ENCODE results near the gene RXRG. TPM values are rescaled to one million over a fixed set of nuclear protein-coding genes. Genes with fewer than 3 reads are reported as not detected.

Gene RXRG
- total and polyA plus RNA-seq, 2 experiments from 2014 or later: not detected

- Histone ChIP-seq H3K4me2 (ENCODE audit: unreplicated experiment) (no peak overlapping the region), H3K36me3 (ENCODE audit: low read depth) (no peaks in the 10 kb centered on the region), H3K27ac (no peak overlapping the region), H2AFZ (no peak overlapping the region), H3K9me3 (ENCODE audit: low read depth) (no peaks in the 10 kb centered on the region), H3K4me3 (no peak overlapping the region), H3K27me3 (replicated peaks; ENCODE audit: insufficient read depth) (peaks cover 16% of the 10 kb centered on the region), H3F3A (ENCODE audit: insufficient read depth) (peaks cover 4% of the 10 kb centered on the region; the same call in 1 of the 2 replicates), H3K79me2 (ENCODE audit: insufficient read depth) (no peaks in the 10 kb centered on the region), H3K9me2 (ENCODE audit: insufficient read depth) (no peaks in the 10 kb centered on the region), H3K9ac (no peak overlapping the region), H4K20me1 (ENCODE audit: insufficient read depth) (no peaks in the 10 kb centered on the region), H3K4me1 (ENCODE audit: insufficient read depth) (peaks cover 13% of the 10 kb centered on the region)
- TF ChIP-seq EZH2 (IDR thresholded peaks at IDR 0.05; ENCODE audit: insufficient read depth, poor library complexity, severe bottlenecking): no peak
- no peak for TF ChIP-seq EZH2phosphoT487 (IDR thresholded peaks at IDR 0.05; ENCODE audit: insufficient read depth, low read depth)
- WGBS, 2 experiments (ENCODE audit: low coverage in 1 of 2, low lambda C conversion rate in 2 of 2, missing lambda C conversion rate in 2 of 2): 0 to 4% methylated on average over 6 of the region's 6 CpGs
- DNase-seq: peak; percentile 68
- in situ Hi-C loops (cut with MboI): no loop called here
Observed at GRCh38 chr1:165364568-165365133, 80.3 kb downstream of the RXRG start.

GRCh38 chr1:165356876-165357275 lies 88.0 kb downstream of the RXRG start:
- no peak overlapping the region for H3K9ac ChIP-seq
- H3K9me2 ChIP-seq (ENCODE audit: insufficient read depth): no peaks in the 10 kb centered on the region
- no peak overlapping the region for H3K27ac ChIP-seq
- H3K27me3 ChIP-seq (replicated peaks; ENCODE audit: insufficient read depth): peaks cover 75% of the 10 kb centered on the region
- no peaks in the 10 kb centered on the region for H3K36me3 ChIP-seq (ENCODE audit: low read depth)
- TF ChIP-seq EZH2phosphoT487 (IDR thresholded peaks at IDR 0.05; ENCODE audit: insufficient read depth, low read depth) (no peak), EZH2 (IDR thresholded peaks at IDR 0.05; ENCODE audit: insufficient read depth, poor library complexity, severe bottlenecking) (no peak)
- no peak overlapping the region for H3K4me3 ChIP-seq
- no peak overlapping the region for H2AFZ ChIP-seq
- H3K4me1 ChIP-seq (ENCODE audit: insufficient read depth): no peaks in the 10 kb centered on the region
- no peaks in the 10 kb centered on the region for H3K79me2 ChIP-seq (ENCODE audit: insufficient read depth)
- WGBS, 2 experiments (ENCODE audit: low coverage in 1 of 2, low lambda C conversion rate in 2 of 2, missing lambda C conversion rate in 2 of 2): 57 to 64% methylated on average over 17 to 23 of the region's 25 CpGs
- in situ Hi-C loops (cut with MboI): no loop called here
- DNase-seq: no peak
- H4K20me1 ChIP-seq (ENCODE audit: insufficient read depth): no peaks in the 10 kb centered on the region
- H3F3A ChIP-seq (ENCODE audit: insufficient read depth): no peaks in the 10 kb centered on the region
- no peak overlapping the region for H3K4me2 ChIP-seq (ENCODE audit: unreplicated experiment)
- no peaks in the 10 kb centered on the region for H3K9me3 ChIP-seq (ENCODE audit: low read depth)

DNA sequence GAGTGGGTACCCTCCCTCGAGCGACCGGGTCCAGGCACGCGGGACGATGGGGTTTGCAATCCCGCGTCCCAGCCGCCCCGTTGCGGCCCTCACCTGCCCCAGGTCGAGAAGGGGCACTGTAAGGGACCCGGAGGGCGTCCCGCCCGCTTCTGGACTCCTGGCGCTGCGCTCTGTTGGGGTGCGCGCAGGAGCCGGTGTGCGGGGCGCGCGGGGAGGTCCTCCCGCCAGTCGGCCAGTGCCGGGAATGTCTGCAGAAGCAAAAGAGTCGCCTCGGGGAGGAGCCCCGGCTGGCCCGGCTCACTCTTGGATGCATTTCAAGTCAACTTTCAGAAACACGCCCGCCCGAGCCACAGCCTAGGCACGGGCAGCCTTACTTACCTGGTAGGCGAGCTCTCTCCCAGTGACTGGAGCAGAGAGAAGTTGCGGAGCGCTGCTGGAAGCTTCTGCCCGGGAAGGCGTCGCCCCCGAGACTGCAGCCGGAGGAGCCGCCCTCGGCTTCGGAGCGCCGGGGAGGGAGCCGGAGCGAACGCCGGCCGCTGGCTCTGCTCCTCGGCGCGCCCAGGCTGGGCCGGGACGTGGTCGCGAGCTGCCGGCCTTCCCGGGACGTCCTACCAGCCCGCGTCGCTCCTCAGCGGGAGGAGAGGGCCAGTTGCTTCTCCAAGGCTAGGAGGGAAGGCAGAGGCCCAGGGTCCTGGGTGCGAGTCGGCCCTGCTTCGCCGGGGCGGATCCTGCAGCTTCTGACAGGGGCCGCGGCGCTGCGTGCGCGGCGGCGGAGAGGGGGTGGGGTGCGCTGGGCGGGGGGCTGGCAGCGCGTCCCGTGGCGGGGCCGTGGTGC lies 88.7 kb downstream of the RXRG start, which contains the start of gene LMX1A:
Gene LMX1A (minus strand): TSS at position 739 of the 835 bp plus-strand sequence. CDS start 1,156 bp downstream, outside the sequence.
- H3K27me3 ChIP-seq (replicated peaks; ENCODE audit: insufficient read depth): peaks cover 82% of the 10 kb centered on the region
- no peak within 1 kb of the TSS for H2AFZ ChIP-seq
- peak; percentile 35 for DNase-seq
- in situ Hi-C loops (cut with MboI): no loop called here
- no peaks in the 10 kb centered on the region for H4K20me1 ChIP-seq (ENCODE audit: insufficient read depth)
- H3K36me3 ChIP-seq (ENCODE audit: low read depth): no peaks in the 10 kb centered on the region
- no peaks in the 10 kb centered on the region for H3F3A ChIP-seq (ENCODE audit: insufficient read depth)
- peak within 1 kb of the TSS; percentile 61 for H3K4me3 ChIP-seq
- H3K79me2 ChIP-seq (ENCODE audit: insufficient read depth): no peaks in the 10 kb centered on the region
- TF ChIP-seq EZH2 (IDR thresholded peaks at IDR 0.05; ENCODE audit: insufficient read depth, poor library complexity, severe bottlenecking): no peak
- no peak for TF ChIP-seq EZH2phosphoT487 (IDR thresholded peaks at IDR 0.05; ENCODE audit: insufficient read depth, low read depth)
- H3K27ac ChIP-seq: no peak within 1 kb of the TSS
- no peaks in the 10 kb centered on the region for H3K4me1 ChIP-seq (ENCODE audit: insufficient read depth)
- H3K9ac ChIP-seq: no peak within 1 kb of the TSS
- H3K9me2 ChIP-seq (ENCODE audit: insufficient read depth): no peaks in the 10 kb centered on the region
- H3K4me2 ChIP-seq (ENCODE audit: unreplicated experiment): no peak within 1 kb of the TSS
- WGBS, 2 experiments (ENCODE audit: low coverage in 1 of 2, low lambda C conversion rate in 2 of 2, missing lambda C conversion rate in 2 of 2): 2% methylated on average over 61 to 72 of the region's 88 CpGs
- no peaks in the 10 kb centered on the region for H3K9me3 ChIP-seq (ENCODE audit: low read depth)

GRCh38 chr1:165355139-165355976 lies 89.6 kb downstream of the RXRG start:
- H3K9ac ChIP-seq: no peak overlapping the region
- H2AFZ ChIP-seq: no peak overlapping the region
- DNase-seq: no peak
- H3K27me3 ChIP-seq (replicated peaks; ENCODE audit: insufficient read depth): peaks cover 90% of the 10 kb centered on the region
- in situ Hi-C loops (cut with MboI): no loop called here
- H3K4me3 ChIP-seq: no peak overlapping the region
- WGBS, 2 experiments (ENCODE audit: low coverage in 1 of 2, low lambda C conversion rate in 2 of 2, missing lambda C conversion rate in 2 of 2): 26% methylated on average over 48 to 53 of the region's 53 CpGs
- no peaks in the 10 kb centered on the region for H4K20me1 ChIP-seq (ENCODE audit: insufficient read depth)
- H3K9me2 ChIP-seq (ENCODE audit: insufficient read depth): no peaks in the 10 kb centered on the region
- no peaks in the 10 kb centered on the region for H3K79me2 ChIP-seq (ENCODE audit: insufficient read depth)
- no peaks in the 10 kb centered on the region for H3F3A ChIP-seq (ENCODE audit: insufficient read depth)
- no peaks in the 10 kb centered on the region for H3K9me3 ChIP-seq (ENCODE audit: low read depth)
- no peak overlapping the region for H3K27ac ChIP-seq
- no peak overlapping the region for H3K4me2 ChIP-seq (ENCODE audit: unreplicated experiment)
- TF ChIP-seq EZH2phosphoT487 (IDR thresholded peaks at IDR 0.05; ENCODE audit: insufficient read depth, low read depth) (no peak), EZH2 (IDR thresholded peaks at IDR 0.05; ENCODE audit: insufficient read depth, poor library complexity, severe bottlenecking) (peak; percentile 8)
- no peaks in the 10 kb centered on the region for H3K4me1 ChIP-seq (ENCODE audit: insufficient read depth)
- no peaks in the 10 kb centered on the region for H3K36me3 ChIP-seq (ENCODE audit: low read depth)

Data from GM23248 (cell line).